ENCODE measurements around the gene PUS7L. TPM values are rescaled to one million over a fixed set of nuclear protein-coding genes. Genes with fewer than 3 reads are reported as not detected.

The PUS7L gene
- total RNA-seq, 1 experiment from 2014 or later = 10.2 TPM

- Mint-ChIP-seq H3K27ac (ENCODE audit: unreplicated experiment) (no peak overlapping the region), H3K27me3 (ENCODE audit: unreplicated experiment) (no peaks in the 10 kb centered on the region), H3K4me3 (ENCODE audit: low read depth, unreplicated experiment) (no peak overlapping the region), H3K4me1 (ENCODE audit: low read depth, unreplicated experiment) (no peaks in the 10 kb centered on the region), H3K9me3 (ENCODE audit: low read depth, unreplicated experiment) (no peaks in the 10 kb centered on the region), H3K36me3 (ENCODE audit: insufficient read depth, unreplicated experiment) (peaks cover 4% of the 10 kb centered on the region)
- no TSS peak for BruUV-seq (replicated peaks)
- intact Hi-C loops (cut with micrococcal nuclease; ENCODE audit: unreplicated experiment) = loop anchor here (2.0 to 5.0 kb wide), 3 partner anchors 228 to 376 kb away; no protein-coding TSS in a partner anchor
- DNase-seq = no peak
- TF ChIP-seq CTCF (IDR thresholded peaks at IDR 0.05; ENCODE audit: unreplicated experiment) = no peak
- CTCF ChIA-PET = no interaction called here
Measured at GRCh38 chr12:43728698-43729097, 29.9 kb downstream of the PUS7L start.

- no peak for TF ChIP-seq CTCF (IDR thresholded peaks at IDR 0.05; ENCODE audit: unreplicated experiment)
- Mint-ChIP-seq H3K36me3 (ENCODE audit: insufficient read depth, unreplicated experiment) (peaks cover 5% of the 10 kb centered on the region), H3K9me3 (ENCODE audit: low read depth, unreplicated experiment) (no peaks in the 10 kb centered on the region), H3K27me3 (ENCODE audit: unreplicated experiment) (no peaks in the 10 kb centered on the region), H3K4me3 (ENCODE audit: low read depth, unreplicated experiment) (no peak overlapping the region), H3K27ac (ENCODE audit: unreplicated experiment) (no peak overlapping the region), H3K4me1 (ENCODE audit: low read depth, unreplicated experiment) (no peaks in the 10 kb centered on the region)
- no TSS peak for BruUV-seq (replicated peaks)
- intact Hi-C loops (cut with micrococcal nuclease; ENCODE audit: unreplicated experiment) = loop anchor here (2.0 to 5.0 kb wide), 3 partner anchors 227 to 376 kb away; no protein-coding TSS in a partner anchor
- no peak for DNase-seq
- CTCF ChIA-PET = no interaction called here
Measured at GRCh38 chr12:43728117-43728516, 30.5 kb downstream of the PUS7L start.

- Mint-ChIP-seq H3K4me1 (ENCODE audit: low read depth, unreplicated experiment) (no peaks in the 10 kb centered on the region), H3K4me3 (ENCODE audit: low read depth, unreplicated experiment) (no peak overlapping the region), H3K36me3 (ENCODE audit: insufficient read depth, unreplicated experiment) (peaks cover 5% of the 10 kb centered on the region), H3K27ac (ENCODE audit: unreplicated experiment) (no peak overlapping the region), H3K9me3 (ENCODE audit: low read depth, unreplicated experiment) (no peaks in the 10 kb centered on the region), H3K27me3 (ENCODE audit: unreplicated experiment) (no peaks in the 10 kb centered on the region)
- no peak for DNase-seq
- TF ChIP-seq CTCF (IDR thresholded peaks at IDR 0.05; ENCODE audit: unreplicated experiment) = no peak
- CTCF ChIA-PET = no interaction called here
- intact Hi-C loops (cut with micrococcal nuclease; ENCODE audit: unreplicated experiment) = no loop called here
- BruUV-seq (replicated peaks) = no TSS peak
Measured at GRCh38 chr12:43723134-43723533, 35.5 kb downstream of the PUS7L start.

- Mint-ChIP-seq H3K4me1 (ENCODE audit: low read depth, unreplicated experiment) (no peaks in the 10 kb centered on the region), H3K27ac (ENCODE audit: unreplicated experiment) (no peak overlapping the region), H3K4me3 (ENCODE audit: low read depth, unreplicated experiment) (no peak overlapping the region), H3K9me3 (ENCODE audit: low read depth, unreplicated experiment) (no peaks in the 10 kb centered on the region), H3K36me3 (ENCODE audit: insufficient read depth, unreplicated experiment) (peaks cover 5% of the 10 kb centered on the region), H3K27me3 (ENCODE audit: unreplicated experiment) (no peaks in the 10 kb centered on the region)
- CTCF ChIA-PET = no interaction called here
- DNase-seq = no peak
- no peak for TF ChIP-seq CTCF (IDR thresholded peaks at IDR 0.05; ENCODE audit: unreplicated experiment)
- intact Hi-C loops (cut with micrococcal nuclease; ENCODE audit: unreplicated experiment) = no loop called here
- BruUV-seq (replicated peaks) = no TSS peak
Measured at GRCh38 chr12:43722621-43723020, 36.0 kb downstream of the PUS7L start.
